ENCODE data around the gene RAVER1. TPM values are rescaled to one million over a fixed set of nuclear protein-coding genes. Genes with fewer than 3 reads are reported as not detected.
A peak's percentile ranks its signal among the peaks of the same experiment; 100 is the strongest.

The RAVER1 gene
- total and polyA plus RNA-seq, 10 of the 15 experiments (the other 5 are each of a cell fraction or from before 2014, with no cell fraction given) = 0.03 to 87.0 (median 12.1) TPM

- 80% methylated on average over 12 of the region's 12 CpGs for WGBS (ENCODE audit: insufficient coverage, insufficient replicate concordance, low lambda C conversion rate, missing lambda C conversion rate)
- H3K4me1 ChIP-seq (ENCODE audit: control insufficient read depth, insufficient read depth, low read length) = no peaks in the 10 kb centered on the region
- H3K4me3 ChIP-seq = no peak overlapping the region
- no peak overlapping the region for H3K9ac ChIP-seq (ENCODE audit: control insufficient read depth, insufficient read depth, low read length)
- intact Hi-C loops (cut with micrococcal nuclease; ENCODE audit: unreplicated experiment) = no loop called here
- DNase-seq (ENCODE audit: low read depth, low spot score) (no peak), FAIRE-seq (no peak), ATAC-seq (no peak)
- in situ Hi-C loops (cut with MboI) = no loop called here
- no peaks in the 10 kb centered on the region; the same call in 1 of the 2 replicates for H4K20me1 ChIP-seq (ENCODE audit: control insufficient read depth, insufficient read depth)
- ChIA-PET CTCF (no interaction called here), POLR2A (no interaction called here), RAD21 (ENCODE audit: unreplicated experiment) (no interaction called here), SMC1A (ENCODE audit: uncharacterized antibody, unreplicated experiment) (no interaction called here)
- H3K36me3 ChIP-seq (ENCODE audit: control insufficient read depth in 2 of 2, insufficient read depth in 2 of 2, low read length in 1 of 2) = peaks cover 28 to 47% of the 10 kb centered on the region in 2 experiments
- H3K9me3 ChIP-seq (replicated peaks; ENCODE audit: control insufficient read depth, insufficient read depth, low read length) = no peaks in the 10 kb centered on the region; the same call in 2 of the 3 replicates
- TF ChIP-seq POLR2A (IDR thresholded peaks at IDR 0.05; ENCODE audit: low read depth, low read length) = peak; percentile 28; the same call in 1 of the 2 replicates
- TF ChIP-seq MYB (IDR thresholded peaks at IDR 0.05; ENCODE audit: borderline replicate concordance, low read depth, low read length) = no peak
- H3K27me3 ChIP-seq (replicated peaks in 1 of 2; ENCODE audit: control insufficient read depth in 2 of 2, insufficient read depth in 2 of 2, low read length in 1 of 2) = no peaks in the 10 kb centered on the region
- BruUV-seq (replicated peaks) = no TSS peak
- no peak overlapping the region for H2AFZ ChIP-seq (ENCODE audit: control insufficient read depth, low read depth, low read length)
- H3K79me2 ChIP-seq (ENCODE audit: control insufficient read depth, insufficient read depth, low read length) = no peaks in the 10 kb centered on the region; the same call in 1 of the 2 replicates
- no peak overlapping the region for H3K4me2 ChIP-seq (ENCODE audit: control insufficient read depth, insufficient read depth)
- no peak overlapping the region for H3K27ac ChIP-seq (ENCODE audit: control insufficient read depth, insufficient read depth)
These were observed 30.5 kb upstream of the RAVER1 start for GRCh38 chr19:10363789-10364281.

DNA sequence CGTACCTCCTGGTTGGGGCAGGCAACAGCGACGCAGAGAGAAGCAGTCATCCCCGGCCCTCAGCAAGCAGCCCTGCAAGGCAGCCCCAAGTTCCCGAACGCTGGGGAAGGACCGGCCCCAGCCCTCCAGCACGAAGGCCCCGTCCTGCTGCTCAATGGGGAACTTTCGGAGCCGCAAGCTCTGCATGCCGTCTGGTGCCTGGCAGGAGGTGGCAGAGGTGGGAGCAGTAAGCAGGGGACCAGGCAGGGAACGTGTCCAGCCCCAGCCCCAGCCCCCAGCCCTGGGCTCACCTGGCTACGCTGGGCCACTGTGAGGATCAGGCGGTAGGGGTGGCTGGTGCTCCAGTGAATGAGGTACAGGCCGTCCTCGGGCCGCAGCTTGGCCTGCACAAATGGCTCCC, 28.9 kb upstream of the RAVER1 start:
- Histone ChIP-seq H3K4me2 (ENCODE audit: control insufficient read depth, insufficient read depth) (no peak overlapping the region), H3K9ac (ENCODE audit: control insufficient read depth, insufficient read depth, low read length) (no peak overlapping the region), H3K4me1 (ENCODE audit: control insufficient read depth, insufficient read depth, low read length) (no peaks in the 10 kb centered on the region), H3K27me3 (replicated peaks in 1 of 2; ENCODE audit: control insufficient read depth in 2 of 2, insufficient read depth in 2 of 2, low read length in 1 of 2) (no peaks in the 10 kb centered on the region), H3K9me3 (replicated peaks; ENCODE audit: control insufficient read depth, insufficient read depth, low read length) (no peaks in the 10 kb centered on the region), H4K20me1 (ENCODE audit: control insufficient read depth, insufficient read depth) (no peaks in the 10 kb centered on the region; the same call in 1 of the 2 replicates), H2AFZ (ENCODE audit: control insufficient read depth, low read depth, low read length) (no peak overlapping the region), H3K4me3 (no peak overlapping the region), H3K36me3 (ENCODE audit: control insufficient read depth in 2 of 2, insufficient read depth in 2 of 2, low read length in 1 of 2) (peaks cover 24 to 48% of the 10 kb centered on the region in 2 experiments), H3K79me2 (ENCODE audit: control insufficient read depth, insufficient read depth, low read length) (no peaks in the 10 kb centered on the region; the same call in 1 of the 2 replicates), H3K27ac (ENCODE audit: control insufficient read depth, insufficient read depth) (no peak overlapping the region)
- RAD21 ChIA-PET (ENCODE audit: unreplicated experiment) = interaction anchor here (0.6 kb wide), 1 partner anchor 13 kb away, joined by 3 read pairs; no protein-coding TSS in a partner anchor
- intact Hi-C loops (cut with micrococcal nuclease; ENCODE audit: unreplicated experiment) (no loop called here), in situ Hi-C loops (cut with MboI) (no loop called here)
- 98% methylated on average over 18 of the region's 18 CpGs for WGBS (ENCODE audit: insufficient coverage, insufficient replicate concordance, low lambda C conversion rate, missing lambda C conversion rate)
- DNase-seq (ENCODE audit: low read depth, low spot score) (no peak), FAIRE-seq (no peak), ATAC-seq (no peak)
- POLR2A ChIA-PET = interaction anchor here (0.5 kb wide), 2 partner anchors 88 to 143 kb away, joined by 4 read pairs; no protein-coding TSS in a partner anchor
- BruUV-seq (replicated peaks) = no TSS peak
- CTCF ChIA-PET = interaction anchor here (0.7 kb wide), 1 partner anchor 502 kb away, joined by 3 read pairs; no protein-coding TSS in a partner anchor
- SMC1A ChIA-PET (ENCODE audit: uncharacterized antibody, unreplicated experiment) = no interaction called here
- TF ChIP-seq TCF3 (IDR thresholded peaks at IDR 0.05; ENCODE audit: borderline replicate concordance, insufficient read depth, low read depth, low read length) = no peak
- no peak for TF ChIP-seq RELA (IDR thresholded peaks at IDR 0.05; ENCODE audit: borderline replicate concordance, partially characterized antibody)
- no peak for TF ChIP-seq STAT1 (conservative IDR thresholded peaks at IDR 0.05)
- no peak for TF ChIP-seq EED (IDR thresholded peaks at IDR 0.05; ENCODE audit: low read depth)
- TF ChIP-seq, protein P1, sequence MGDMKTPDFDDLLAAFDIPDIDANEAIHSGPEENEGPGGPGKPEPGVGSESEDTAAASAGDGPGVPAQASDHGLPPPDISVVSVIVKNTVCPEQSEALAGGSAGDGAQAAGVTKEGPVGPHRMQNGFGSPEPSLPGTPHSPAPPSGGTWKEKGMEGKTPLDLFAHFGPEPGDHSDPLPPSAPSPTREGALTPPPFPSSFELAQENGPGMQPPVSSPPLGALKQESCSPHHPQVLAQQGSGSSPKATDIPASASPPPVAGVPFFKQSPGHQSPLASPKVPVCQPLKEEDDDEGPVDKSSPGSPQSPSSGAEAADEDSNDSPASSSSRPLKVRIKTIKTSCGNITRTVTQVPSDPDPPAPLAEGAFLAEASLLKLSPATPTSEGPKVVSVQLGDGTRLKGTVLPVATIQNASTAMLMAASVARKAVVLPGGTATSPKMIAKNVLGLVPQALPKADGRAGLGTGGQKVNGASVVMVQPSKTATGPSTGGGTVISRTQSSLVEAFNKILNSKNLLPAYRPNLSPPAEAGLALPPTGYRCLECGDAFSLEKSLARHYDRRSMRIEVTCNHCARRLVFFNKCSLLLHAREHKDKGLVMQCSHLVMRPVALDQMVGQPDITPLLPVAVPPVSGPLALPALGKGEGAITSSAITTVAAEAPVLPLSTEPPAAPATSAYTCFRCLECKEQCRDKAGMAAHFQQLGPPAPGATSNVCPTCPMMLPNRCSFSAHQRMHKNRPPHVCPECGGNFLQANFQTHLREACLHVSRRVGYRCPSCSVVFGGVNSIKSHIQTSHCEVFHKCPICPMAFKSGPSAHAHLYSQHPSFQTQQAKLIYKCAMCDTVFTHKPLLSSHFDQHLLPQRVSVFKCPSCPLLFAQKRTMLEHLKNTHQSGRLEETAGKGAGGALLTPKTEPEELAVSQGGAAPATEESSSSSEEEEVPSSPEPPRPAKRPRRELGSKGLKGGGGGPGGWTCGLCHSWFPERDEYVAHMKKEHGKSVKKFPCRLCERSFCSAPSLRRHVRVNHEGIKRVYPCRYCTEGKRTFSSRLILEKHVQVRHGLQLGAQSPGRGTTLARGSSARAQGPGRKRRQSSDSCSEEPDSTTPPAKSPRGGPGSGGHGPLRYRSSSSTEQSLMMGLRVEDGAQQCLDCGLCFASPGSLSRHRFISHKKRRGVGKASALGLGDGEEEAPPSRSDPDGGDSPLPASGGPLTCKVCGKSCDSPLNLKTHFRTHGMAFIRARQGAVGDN (IDR thresholded peaks at IDR 0.05) = no peak
- no peak for TF ChIP-seq MEF2A (IDR thresholded peaks at IDR 0.05; ENCODE audit: insufficient read depth, low read depth, low read length)
- TF ChIP-seq, protein P2, sequence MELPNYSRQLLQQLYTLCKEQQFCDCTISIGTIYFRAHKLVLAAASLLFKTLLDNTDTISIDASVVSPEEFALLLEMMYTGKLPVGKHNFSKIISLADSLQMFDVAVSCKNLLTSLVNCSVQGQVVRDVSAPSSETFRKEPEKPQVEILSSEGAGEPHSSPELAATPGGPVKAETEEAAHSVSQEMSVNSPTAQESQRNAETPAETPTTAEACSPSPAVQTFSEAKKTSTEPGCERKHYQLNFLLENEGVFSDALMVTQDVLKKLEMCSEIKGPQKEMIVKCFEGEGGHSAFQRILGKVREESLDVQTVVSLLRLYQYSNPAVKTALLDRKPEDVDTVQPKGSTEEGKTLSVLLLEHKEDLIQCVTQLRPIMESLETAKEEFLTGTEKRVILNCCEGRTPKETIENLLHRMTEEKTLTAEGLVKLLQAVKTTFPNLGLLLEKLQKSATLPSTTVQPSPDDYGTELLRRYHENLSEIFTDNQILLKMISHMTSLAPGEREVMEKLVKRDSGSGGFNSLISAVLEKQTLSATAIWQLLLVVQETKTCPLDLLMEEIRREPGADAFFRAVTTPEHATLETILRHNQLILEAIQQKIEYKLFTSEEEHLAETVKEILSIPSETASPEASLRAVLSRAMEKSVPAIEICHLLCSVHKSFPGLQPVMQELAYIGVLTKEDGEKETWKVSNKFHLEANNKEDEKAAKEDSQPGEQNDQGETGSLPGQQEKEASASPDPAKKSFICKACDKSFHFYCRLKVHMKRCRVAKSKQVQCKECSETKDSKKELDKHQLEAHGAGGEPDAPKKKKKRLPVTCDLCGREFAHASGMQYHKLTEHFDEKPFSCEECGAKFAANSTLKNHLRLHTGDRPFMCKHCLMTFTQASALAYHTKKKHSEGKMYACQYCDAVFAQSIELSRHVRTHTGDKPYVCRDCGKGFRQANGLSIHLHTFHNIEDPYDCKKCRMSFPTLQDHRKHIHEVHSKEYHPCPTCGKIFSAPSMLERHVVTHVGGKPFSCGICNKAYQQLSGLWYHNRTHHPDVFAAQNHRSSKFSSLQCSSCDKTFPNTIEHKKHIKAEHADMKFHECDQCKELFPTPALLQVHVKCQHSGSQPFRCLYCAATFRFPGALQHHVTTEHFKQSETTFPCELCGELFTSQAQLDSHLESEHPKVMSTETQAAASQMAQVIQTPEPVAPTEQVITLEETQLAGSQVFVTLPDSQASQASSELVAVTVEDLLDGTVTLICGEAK (IDR thresholded peaks at IDR 0.05; ENCODE audit: borderline replicate concordance) = no peak

All from GM12878 (cell line).